NCI-H82 treated with DMSO at 0.1 percent for 48 hours (cell line): ENCODE measurements around the gene GABRR3.

Experiments
- DNase-seq: peaks from one replicate; lab custom pipeline; 2025; ENCODE audit not compliant: unreplicated experiment; lab: John Stamatoyannopoulos, UW

The GABRR3 gene

GRCh38 chr3:97958796-97959195, 76.3 kb downstream of the GABRR3 start:
- no peak for DNase-seq

GRCh38 chr3:97958396-97958795, 76.7 kb downstream of the GABRR3 start:
- no peak for DNase-seq

- DNase-seq, result no peak
These were observed 77.4 kb downstream of the GABRR3 start for GRCh38 chr3:97957617-97958311.

GRCh38 chr3:97956051-97956450, 79.1 kb downstream of the GABRR3 start:
- DNase-seq, result no peak

- no peak for DNase-seq
These were observed 80.8 kb downstream of the GABRR3 start for GRCh38 chr3:97954228-97954827.

- no peak for DNase-seq
These were observed 82.2 kb downstream of the GABRR3 start for GRCh38 chr3:97952872-97953271.

GRCh38 chr3:97952280-97952679, 82.8 kb downstream of the GABRR3 start:
- no peak for DNase-seq

GRCh38 chr3:97950360-97950759, 84.8 kb downstream of the GABRR3 start:
- DNase-seq, result peak; percentile 26

GRCh38 chr3:97949743-97950142, 85.4 kb downstream of the GABRR3 start:
- peak; percentile 66 for DNase-seq

GRCh38 chr3:97949110-97949485, 86.0 kb downstream of the GABRR3 start:
- no peak for DNase-seq

- no peak for DNase-seq
These were observed 86.6 kb downstream of the GABRR3 start for GRCh38 chr3:97948351-97949109.

GRCh38 chr3:97942801-97943546, 92.1 kb downstream of the GABRR3 start:
- DNase-seq, result no peak

GRCh38 chr3:97940034-97940433, 95.1 kb downstream of the GABRR3 start:
- no peak for DNase-seq

- DNase-seq, result peak; percentile 27
These were observed 95.7 kb downstream of the GABRR3 start for GRCh38 chr3:97939401-97939800.

GRCh38 chr3:97938444-97938843, 96.7 kb downstream of the GABRR3 start:
- DNase-seq, result no peak

GRCh38 chr3:97937205-97937604, 97.9 kb downstream of the GABRR3 start:
- no peak for DNase-seq

- DNase-seq, result no peak
These were observed 99.3 kb downstream of the GABRR3 start for GRCh38 chr3:97935842-97936241.
